GM18517 (cell line): ENCODE measurements around the gene RAB11FIP3.
"Not testable (repeated sequence)": the region's sequence is repeated elsewhere in the genome, so short reads cannot be mapped to it uniquely, and the experiment has no call there.

ENCODE experiments used
- ATAC-seq: cut with Tn5 transposase; IDR thresholded peaks from one replicate; pipeline ENCODE4 v1.9.1; 2021; ENCODE audit warnings: mild to moderate bottlenecking, moderate library complexity; ENCODE audit not compliant: unreplicated experiment

The RAB11FIP3 gene

GRCh38 chr16:425082-425718 is at the start of gene RAB11FIP3:
TSS of gene RAB11FIP3 (plus strand) at chr16:425649. CDS start at chr16:426007, 358 bp downstream.
- ATAC-seq = peak; percentile 68

GRCh38 chr16:375927-376816 is 49.3 kb upstream of the RAB11FIP3 start:
- no peak for ATAC-seq

DNA sequence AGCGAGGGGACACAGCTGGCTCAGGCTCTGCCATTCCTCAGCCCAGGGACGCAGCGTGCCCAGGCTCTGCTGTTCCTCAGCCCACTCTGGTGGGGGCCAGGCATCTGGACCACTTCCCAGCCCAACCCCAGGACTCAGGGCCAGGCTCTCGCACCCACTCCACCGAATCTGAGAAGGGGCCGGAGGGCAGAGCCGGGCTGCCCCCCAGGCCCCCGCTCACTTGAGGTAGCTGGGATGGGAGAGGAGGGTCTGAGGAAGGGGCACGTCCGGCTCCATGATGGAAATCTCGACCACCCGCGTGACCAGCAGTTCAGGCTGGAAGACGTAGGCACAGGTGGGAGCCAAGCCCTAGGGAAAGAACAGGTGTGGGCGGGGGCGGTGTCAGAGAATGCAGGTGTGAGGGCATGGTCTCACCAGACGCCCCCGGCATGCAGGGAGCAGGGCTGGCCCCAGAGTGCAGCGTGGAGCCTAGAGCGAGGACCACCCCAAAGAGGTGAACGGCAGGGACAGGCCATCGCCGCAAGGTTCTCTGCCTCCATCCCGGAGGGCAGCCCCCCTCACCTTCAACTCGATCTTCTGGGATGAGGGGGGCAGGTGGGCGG is 48.5 kb upstream of the RAB11FIP3 start:
- ATAC-seq = no peak

DNA sequence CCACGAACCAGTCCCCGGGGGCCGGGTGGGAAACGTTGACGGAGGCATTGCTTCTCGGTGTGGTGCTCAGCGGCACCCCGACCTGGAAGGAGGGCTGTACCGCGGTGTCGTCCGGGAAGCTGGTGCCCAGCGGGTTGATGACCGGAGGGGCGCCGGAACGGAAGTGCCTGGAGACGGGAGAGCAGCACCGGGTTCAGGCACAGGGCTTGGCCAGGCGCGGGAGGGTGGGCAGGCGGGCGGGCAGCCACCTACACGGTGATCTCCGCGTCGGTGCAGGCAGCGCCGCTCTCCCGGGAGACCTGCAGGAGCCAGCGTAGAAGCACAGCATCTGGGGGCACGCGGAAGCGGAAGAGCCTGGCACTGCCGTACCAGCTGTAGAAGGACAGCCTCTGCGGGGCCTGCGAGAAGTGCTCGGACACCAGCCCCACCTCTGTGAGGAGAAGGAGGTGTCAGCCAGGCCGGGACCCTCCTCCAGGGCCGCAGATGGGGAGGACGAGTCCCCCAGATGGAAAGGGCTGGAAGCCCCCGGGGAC is 48.0 kb upstream of the RAB11FIP3 start:
- ATAC-seq = no peak

GRCh38 chr16:378113-378820 is 47.2 kb upstream of the RAB11FIP3 start:
- ATAC-seq = not testable (repeated sequence)

DNA sequence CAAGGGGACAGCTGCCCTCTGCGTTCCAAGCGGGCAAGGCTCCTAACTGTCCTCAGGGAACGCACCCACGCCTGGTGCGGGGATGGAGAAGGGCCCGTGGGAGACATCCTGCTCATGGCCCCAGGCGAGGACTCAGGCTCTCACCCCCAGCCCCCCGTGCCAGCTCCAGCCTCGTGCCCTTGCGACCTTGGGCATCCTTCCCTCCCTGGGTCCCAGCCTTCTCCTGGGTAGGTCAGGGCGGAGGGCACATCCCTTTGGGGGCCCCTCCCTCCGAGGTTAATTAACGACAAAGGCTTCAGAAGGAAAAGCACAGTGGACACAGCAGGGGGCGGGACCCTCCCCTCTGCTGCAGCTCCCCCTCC is 46.6 kb upstream of the RAB11FIP3 start:
- no peak for ATAC-seq

- no peak for ATAC-seq
These were observed 46.1 kb upstream of the RAB11FIP3 start for GRCh38 chr16:379183-379960.

GRCh38 chr16:379961-380761 is 45.3 kb upstream of the RAB11FIP3 start:
- no peak for ATAC-seq

DNA sequence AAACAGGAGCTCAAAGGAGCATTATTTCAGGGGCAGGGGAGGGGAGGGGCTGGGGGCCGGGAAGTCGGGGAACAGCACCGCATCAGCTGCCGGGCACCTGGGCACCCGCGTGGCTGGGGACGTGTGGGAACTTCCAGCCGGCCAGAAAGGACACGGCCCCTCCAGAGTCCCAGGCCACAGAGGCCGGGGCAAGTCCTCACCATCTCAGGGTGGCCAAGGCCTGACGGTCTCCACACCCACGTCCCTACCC is 44.8 kb upstream of the RAB11FIP3 start:
- ATAC-seq = no peak

- peak; percentile 33 for ATAC-seq
These were observed 44.2 kb upstream of the RAB11FIP3 start for GRCh38 chr16:381012-381788.

GRCh38 chr16:381789-382717 is 43.4 kb upstream of the RAB11FIP3 start, which contains the start of gene PGAP6:
TSS of gene PGAP6 (minus strand) at chr16:381978. CDS start at chr16:381821, 157 bp downstream.
- peak; percentile 36 for ATAC-seq

- ATAC-seq = no peak
These were observed 42.0 kb upstream of the RAB11FIP3 start for GRCh38 chr16:383326-384051.

- ATAC-seq = no peak
These were observed 38.8 kb upstream of the RAB11FIP3 start for GRCh38 chr16:386641-387156.

DNA sequence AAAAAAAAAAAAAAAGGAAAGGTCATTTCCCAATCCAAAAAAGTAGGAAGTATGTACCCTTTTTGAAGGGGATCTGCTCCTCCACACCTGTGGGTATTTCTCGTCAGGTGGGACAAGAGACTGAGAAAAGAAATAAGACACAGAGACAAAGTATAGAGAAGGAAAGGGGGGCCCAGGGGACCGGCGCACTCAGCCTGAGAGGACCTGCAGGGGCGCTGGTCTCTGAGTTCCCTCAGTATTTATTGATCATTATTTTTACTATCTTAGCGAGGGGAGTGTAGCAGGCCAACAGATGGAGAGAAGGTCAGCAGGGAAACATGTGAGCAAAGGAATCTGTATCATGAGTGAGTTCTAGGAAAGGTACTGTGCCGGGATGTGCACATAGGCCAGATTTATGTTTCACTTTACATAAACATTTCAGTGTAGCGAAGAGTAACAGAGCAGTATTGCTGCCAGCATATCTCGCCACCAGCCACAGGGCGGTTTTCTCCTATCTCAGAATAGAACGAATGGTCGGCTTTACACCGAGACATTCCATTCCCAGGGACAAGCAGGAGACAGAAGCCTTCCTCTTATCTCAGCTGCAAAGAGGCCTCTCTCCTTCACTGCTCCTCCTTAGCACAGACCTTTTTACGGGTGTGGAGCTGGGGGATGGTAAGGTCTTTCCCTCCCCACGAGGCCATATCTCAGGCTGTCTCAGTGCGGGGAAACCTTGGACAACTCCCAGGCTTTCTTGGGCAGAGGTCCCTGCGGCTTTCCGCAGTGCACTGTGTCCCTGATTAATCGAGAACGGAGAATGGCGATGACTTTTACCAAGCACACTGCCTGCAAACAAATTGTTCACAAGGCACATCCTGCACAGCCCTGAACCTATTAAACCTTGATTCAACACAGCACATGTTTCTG is 37.4 kb upstream of the RAB11FIP3 start:
- not testable (repeated sequence) for ATAC-seq

DNA sequence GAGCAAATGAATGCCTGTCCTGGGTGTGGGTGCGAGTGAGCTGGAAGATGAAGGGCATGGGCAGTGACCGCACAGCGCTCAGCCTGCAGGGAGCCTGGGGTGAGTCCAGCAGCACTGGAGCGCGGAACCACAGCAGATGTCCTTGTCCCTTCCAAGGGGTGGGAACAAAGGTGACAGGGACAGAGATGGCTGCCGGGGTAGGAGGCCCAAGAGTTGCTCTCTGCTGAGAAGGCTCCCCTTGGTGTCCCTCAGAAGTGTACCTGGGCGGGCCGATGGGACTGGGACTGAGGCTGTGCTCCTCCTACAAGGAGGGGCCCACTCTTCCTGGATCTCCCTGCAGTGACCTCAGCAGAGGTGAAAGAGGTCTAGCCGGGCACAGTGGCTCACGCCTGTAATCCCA is 36.1 kb upstream of the RAB11FIP3 start:
- ATAC-seq = no peak

DNA sequence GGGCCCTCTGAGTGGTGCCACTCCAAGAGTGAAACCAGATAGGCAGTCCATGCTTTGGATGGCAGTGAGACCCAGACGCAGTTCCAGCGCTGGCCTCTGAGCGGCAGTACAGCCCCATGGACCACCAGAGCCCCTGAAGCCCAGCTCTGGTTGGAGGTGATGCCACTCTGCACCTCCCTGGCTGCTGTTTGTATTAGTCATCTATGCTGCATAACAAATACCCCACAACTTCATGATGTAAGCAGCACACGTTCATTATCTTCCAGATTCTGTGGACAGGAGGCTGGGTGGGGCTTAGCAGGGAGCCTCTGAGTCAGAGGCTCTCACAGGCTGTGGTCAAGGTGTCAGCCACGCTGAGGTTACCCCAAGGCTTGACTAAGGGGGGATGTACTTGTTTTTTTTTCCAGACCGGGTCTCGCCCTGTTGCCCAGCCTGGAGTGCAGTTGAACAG is 33.5 kb upstream of the RAB11FIP3 start:
- no peak for ATAC-seq
